GM12872 (cell line): Measurements from ENCODE around the gene CLECL1.

Source experiments
- TF ChIP-seq, protein P1 (sequence below): IDR thresholded peaks from 3 replicates; pipeline ENCODE4 v1.5.1; 2011; ENCODE audit warnings: low read depth, mild to moderate bottlenecking, low read length, moderate library complexity; ENCODE audit not compliant: insufficient read depth

CLECL1 gene

DNA sequence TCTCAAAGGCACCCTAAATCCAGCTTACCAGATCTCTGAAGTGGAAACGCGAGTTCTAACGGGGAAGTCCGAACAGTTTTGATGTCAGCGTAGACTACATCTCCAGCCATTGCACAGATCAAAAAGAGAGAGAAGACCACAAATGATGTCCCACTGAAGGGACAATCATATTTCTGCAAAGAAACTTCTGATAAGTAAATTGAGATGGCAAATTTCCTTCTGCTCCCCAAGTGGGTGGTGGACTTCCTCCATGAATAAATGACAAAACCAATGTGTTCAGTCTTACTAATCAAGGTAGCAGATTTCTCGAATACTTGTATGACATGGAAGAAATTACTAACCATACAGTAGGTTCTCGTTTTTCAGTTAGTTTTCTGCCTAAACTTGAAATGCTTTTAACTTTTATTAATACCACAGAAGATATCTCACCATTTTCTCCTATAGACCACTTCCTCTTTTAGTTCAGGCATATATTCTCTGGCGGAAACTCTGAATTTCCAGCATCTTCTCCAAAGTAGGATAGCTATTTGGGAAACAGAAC, at the start of gene CLECL1:
CLECL1 (minus strand) TSS at position 177 of the 541 bp plus-strand sequence.
- TF ChIP-seq, protein P1, sequence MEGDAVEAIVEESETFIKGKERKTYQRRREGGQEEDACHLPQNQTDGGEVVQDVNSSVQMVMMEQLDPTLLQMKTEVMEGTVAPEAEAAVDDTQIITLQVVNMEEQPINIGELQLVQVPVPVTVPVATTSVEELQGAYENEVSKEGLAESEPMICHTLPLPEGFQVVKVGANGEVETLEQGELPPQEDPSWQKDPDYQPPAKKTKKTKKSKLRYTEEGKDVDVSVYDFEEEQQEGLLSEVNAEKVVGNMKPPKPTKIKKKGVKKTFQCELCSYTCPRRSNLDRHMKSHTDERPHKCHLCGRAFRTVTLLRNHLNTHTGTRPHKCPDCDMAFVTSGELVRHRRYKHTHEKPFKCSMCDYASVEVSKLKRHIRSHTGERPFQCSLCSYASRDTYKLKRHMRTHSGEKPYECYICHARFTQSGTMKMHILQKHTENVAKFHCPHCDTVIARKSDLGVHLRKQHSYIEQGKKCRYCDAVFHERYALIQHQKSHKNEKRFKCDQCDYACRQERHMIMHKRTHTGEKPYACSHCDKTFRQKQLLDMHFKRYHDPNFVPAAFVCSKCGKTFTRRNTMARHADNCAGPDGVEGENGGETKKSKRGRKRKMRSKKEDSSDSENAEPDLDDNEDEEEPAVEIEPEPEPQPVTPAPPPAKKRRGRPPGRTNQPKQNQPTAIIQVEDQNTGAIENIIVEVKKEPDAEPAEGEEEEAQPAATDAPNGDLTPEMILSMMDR: no peak

DNA sequence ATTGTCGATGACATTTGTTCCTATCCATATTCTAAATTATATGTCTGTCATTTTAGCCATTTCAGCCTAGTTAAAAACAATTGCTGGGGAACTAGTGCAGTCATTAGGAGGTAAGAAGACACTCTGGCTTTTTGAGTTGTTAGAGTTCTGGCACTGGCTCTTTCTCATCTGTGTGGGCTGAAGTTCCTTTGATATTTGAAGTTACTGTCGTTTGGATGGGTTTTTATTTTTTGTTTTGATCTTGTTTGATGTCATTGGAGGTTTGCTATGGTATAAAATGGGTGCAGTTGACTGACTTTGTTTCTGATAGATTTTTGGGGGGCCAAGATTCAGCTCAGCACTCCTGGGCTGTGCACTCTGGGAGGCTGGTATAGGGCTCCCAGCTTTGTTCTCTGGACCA, 48.5 kb upstream of the CLECL1 start:
- TF ChIP-seq, protein P1: no peak

DNA sequence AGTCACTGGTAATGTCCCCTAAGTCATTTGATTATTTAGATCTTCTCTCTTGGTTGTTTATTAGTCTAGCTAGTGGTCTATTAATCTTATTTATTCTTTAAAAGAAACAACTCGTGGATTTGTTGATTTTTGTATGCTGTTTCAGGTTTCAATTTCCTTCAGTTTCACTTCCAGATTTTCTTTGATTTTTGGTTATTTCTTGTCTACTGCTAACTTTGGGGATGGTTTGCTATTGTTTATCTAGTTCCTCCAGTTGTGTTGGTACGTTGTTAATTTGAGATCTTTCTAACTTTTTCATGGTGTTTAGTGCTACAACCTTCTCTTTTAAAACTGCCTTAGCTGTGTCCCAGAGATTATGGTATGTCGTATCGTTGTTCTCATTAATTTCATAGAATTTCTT, 46.3 kb upstream of the CLECL1 start:
- TF ChIP-seq, protein P1: no peak

DNA sequence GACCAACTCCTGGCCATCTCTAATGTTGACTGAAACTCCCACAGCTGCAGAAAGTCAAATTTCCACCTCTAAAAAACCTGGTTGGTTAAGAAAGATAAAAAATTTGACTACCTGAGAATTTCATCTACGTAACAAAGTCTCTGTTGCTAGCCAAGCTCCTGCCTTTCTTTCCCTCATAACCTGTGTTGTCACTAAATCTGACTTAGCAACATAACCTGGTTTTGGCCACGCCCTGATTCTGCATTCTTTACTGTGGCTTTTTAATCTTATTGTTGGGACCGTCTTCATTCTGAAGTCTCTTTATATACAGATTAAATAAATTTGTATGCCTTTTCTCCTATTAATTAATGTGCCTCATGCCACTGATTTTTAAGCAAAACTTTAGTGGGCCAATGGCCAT, 43.9 kb upstream of the CLECL1 start:
- TF ChIP-seq, protein P1: no peak

DNA sequence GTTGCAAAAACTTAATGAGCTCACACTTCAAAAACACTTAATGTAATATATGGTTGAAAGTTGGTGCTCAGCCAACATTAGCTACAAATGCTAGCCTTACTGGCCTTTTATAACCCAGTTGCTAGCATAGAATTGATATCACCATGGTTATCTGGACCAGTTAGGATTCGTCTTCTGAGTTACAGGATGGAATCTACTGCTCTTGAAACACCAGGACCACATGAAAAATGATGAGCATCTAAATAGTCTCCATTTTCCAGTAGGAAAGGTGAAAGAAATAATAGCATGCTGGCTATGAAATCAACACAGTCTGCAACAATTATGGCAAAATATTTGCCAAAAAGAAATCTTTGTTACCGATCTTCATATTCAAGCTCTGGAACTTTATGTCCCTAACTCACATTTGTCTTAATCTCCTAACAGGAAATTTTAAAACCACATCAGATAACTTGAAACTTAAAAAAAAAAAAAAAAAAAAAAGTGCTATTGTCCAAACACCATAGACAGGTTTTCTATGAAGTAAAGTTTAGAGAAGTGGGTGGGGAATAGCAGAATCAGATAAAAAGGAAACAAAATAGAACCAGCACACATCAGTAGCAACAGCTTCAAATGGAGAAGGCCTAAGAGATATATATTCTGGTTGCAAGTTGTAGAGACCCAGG, 40.5 kb upstream of the CLECL1 start:
- TF ChIP-seq, protein P1: no peak

DNA sequence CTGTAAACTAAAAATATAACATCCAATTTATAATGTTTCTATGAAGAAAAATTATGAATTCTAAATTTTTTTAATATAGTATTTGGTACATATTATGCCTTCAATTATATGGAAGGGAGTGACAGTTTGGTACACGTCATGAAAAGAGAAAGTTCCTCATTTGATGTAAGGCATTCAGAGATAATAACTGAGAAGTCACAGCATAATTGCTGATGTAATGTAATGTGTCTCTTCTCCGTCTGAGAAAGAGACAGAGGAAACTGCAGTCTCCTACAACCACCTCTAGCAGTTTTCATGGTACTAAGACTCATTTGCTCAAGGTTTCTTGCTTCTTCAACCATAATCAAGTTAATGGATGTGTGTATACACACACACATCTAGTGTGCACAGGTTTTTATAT, 30.1 kb upstream of the CLECL1 start:
- TF ChIP-seq, protein P1: no peak

DNA sequence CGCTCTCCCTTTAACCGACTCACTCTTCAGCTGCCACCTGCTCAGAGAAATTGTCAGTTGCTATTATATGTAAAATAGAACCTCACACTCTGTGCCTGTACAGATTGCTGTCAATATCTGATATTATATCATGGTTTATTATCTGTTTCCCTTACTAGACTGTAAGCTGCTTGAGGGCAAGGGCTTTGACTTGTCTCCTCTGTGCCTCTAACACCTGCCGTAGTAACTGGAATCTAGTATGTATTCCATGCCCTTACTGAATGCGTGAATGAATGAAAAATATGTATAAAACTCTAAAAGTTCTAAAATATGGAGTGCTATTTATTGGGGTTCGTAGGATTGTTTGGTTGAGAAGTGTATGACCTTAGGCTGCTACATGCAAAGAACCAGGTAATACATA, 29.5 kb upstream of the CLECL1 start:
- TF ChIP-seq, protein P1: no peak

DNA sequence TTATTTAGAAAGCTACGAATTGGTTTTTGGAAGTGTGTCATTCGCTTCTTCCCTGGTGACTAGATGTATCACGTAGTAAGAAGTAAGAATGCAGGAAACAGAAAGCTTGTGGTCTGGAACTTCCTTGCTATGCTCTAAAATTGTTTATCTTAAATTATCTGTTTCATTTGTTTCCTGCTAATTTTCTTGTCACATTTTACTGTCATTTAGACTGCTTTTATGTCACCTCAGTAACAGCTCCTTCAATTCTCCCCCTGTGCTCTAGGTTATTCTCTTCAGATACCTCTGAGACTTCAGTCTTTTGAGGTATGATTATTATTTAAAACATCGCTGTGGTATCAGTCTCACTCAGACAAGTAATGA, 28.5 kb upstream of the CLECL1 start:
- TF ChIP-seq, protein P1: no peak
